ENCODE results near the gene GLYATL3. TPM values are rescaled to one million over a fixed set of nuclear protein-coding genes. Genes with fewer than 3 reads are reported as not detected.

Gene GLYATL3
- polyA plus RNA-seq, 1 of the 3 experiments (the other 2 are of a cell fraction), result not detected

- no peaks in the 10 kb centered on the region for H3K36me3 ChIP-seq (replicated peaks in 1 of 2; ENCODE audit: control insufficient read depth in 1 of 2, insufficient read depth in 2 of 2, low read length in 1 of 2)
- DNase-seq, result no peak
- no peak overlapping the region for H3K4me3 ChIP-seq (ENCODE audit: low read depth in 2 of 2, low read length in 1 of 2)
- no peaks in the 10 kb centered on the region for H3K79me2 ChIP-seq (ENCODE audit: insufficient read depth)
- H3K9me2 ChIP-seq, result no peaks in the 10 kb centered on the region
- no peaks in the 10 kb centered on the region; a peak in 1 of 4 replicates for H3K4me1 ChIP-seq (ENCODE audit: control insufficient read depth in 1 of 2, insufficient read depth in 2 of 2, low read depth in 1 of 2, low read length in 1 of 2)
- no peaks in the 10 kb centered on the region for H3K9me3 ChIP-seq
- POLR2A ChIA-PET, result no interaction called here
- H3F3A ChIP-seq (replicated peaks; ENCODE audit: insufficient read depth), result no peaks in the 10 kb centered on the region
- H4K20me1 ChIP-seq (ENCODE audit: insufficient read depth), result no peaks in the 10 kb centered on the region
- CTCF ChIA-PET, result interaction anchor here (1.3 to 4.7 kb wide), 2 partner anchors 15 to 20 kb away, joined by 3 to 24 read pairs; no protein-coding TSS in a partner anchor
- no peak overlapping the region for H3K9ac ChIP-seq
- no peak overlapping the region for H3K27ac ChIP-seq (ENCODE audit: low read depth in 2 of 2, low read length in 1 of 2)
- TF ChIP-seq GATA2 (CRISPR knock-in tag; IDR thresholded peaks at IDR 0.05) (no peak), EP300 (IDR thresholded peaks at IDR 0.05; ENCODE audit: borderline replicate concordance in 1 of 2, low read depth in 1 of 2, low read length in 1 of 2) (no peak), FOXM1 (IDR thresholded peaks at IDR 0.05; ENCODE audit: low read depth) (no peak), PBX3 (IDR thresholded peaks at IDR 0.05) (no peak), IRF3 (IDR thresholded peaks at IDR 0.05; ENCODE audit: low read depth, low read length) (no peak), REST (IDR thresholded peaks at IDR 0.05; ENCODE audit: low read depth, low read length) (no peak), GABPA (IDR thresholded peaks at IDR 0.05; ENCODE audit: low read depth) (no peak), FOSL2 (IDR thresholded peaks at IDR 0.05; ENCODE audit: borderline replicate concordance, low read depth) (no peak), MEF2A (IDR thresholded peaks at IDR 0.05; ENCODE audit: borderline replicate concordance, low read depth) (no peak), RAD21 (IDR thresholded peaks at IDR 0.05; ENCODE audit: low read length) (no peak), MXI1 (IDR thresholded peaks at IDR 0.05; ENCODE audit: low read depth, low read length) (no peak), YY1 (IDR thresholded peaks at IDR 0.05; ENCODE audit: low read depth) (no peak), JUND (IDR thresholded peaks at IDR 0.05) (no peak), TAF1 (IDR thresholded peaks at IDR 0.05; ENCODE audit: borderline replicate concordance, low read depth, low read length) (no peak), NRF1 (IDR thresholded peaks at IDR 0.05; ENCODE audit: low read depth, low read length) (no peak), ELF1 (IDR thresholded peaks at IDR 0.05) (no peak), SIN3A (IDR thresholded peaks at IDR 0.05; ENCODE audit: borderline replicate concordance, low read depth, low read length) (no peak)
- no peak overlapping the region for H3K4me2 ChIP-seq
- peaks cover 27% of the 10 kb centered on the region for H3K27me3 ChIP-seq (ENCODE audit: insufficient read depth)
- no peak overlapping the region for H2AFZ ChIP-seq (ENCODE audit: low read depth)
- whole genome bisulfite sequencing (ENCODE audit: low lambda C conversion rate), result 13% methylated on average over 2 of the region's 2 CpGs
Observed at GRCh38 chr6:49552596-49552995, 52.9 kb downstream of the GLYATL3 start.

Data from SK-N-SH (cell line).